VCaP (cell line): Measurements from ENCODE around the gene RAB3IP.
"Not testable (repeated sequence)": the region's sequence is repeated elsewhere in the genome, so short reads cannot be mapped to it uniquely, and the experiment has no call there.

Experiments used
- H3K27ac ChIP-seq: fragments of 450-650 bp; 2 replicates; pipeline ENCODE4 v1.5.1; 2017
- CTCF ChIP-seq: fragments of 450-650 bp; conservative IDR thresholded peaks from 2 replicates; pipeline ENCODE4 v1.5.1; 2017; ENCODE audit warnings: mild to moderate bottlenecking, moderate library complexity

RAB3IP gene

GRCh38 chr12:69792533-69792932, 53.9 kb downstream of the RAB3IP start:
- no peak overlapping the region for H3K27ac ChIP-seq
- no peak for TF ChIP-seq CTCF

- not testable (repeated sequence) for H3K27ac ChIP-seq
Observed at GRCh38 chr12:69807101-69807897, 68.6 kb downstream of the RAB3IP start.

- H3K27ac ChIP-seq = no peak overlapping the region
- TF ChIP-seq CTCF = no peak
Observed at GRCh38 chr12:69810870-69811498, 72.3 kb downstream of the RAB3IP start.

- no peak for TF ChIP-seq CTCF
- H3K27ac ChIP-seq = no peak overlapping the region
Observed at GRCh38 chr12:69816082-69816481, 77.4 kb downstream of the RAB3IP start.

- no peak overlapping the region for H3K27ac ChIP-seq
- TF ChIP-seq CTCF = no peak
Observed at GRCh38 chr12:69821032-69821455, 82.4 kb downstream of the RAB3IP start.

- H3K27ac ChIP-seq = no peak overlapping the region
- TF ChIP-seq CTCF = no peak
Observed at GRCh38 chr12:69821456-69822159, 82.9 kb downstream of the RAB3IP start.

GRCh38 chr12:69822201-69822860, 83.7 kb downstream of the RAB3IP start:
- H3K27ac ChIP-seq = no peak overlapping the region
- no peak for TF ChIP-seq CTCF
